GM12873 (cell line): ENCODE results near the gene SPATS2.

Experiments used
- TF ChIP-seq, protein P1 (sequence below): IDR thresholded peaks from 2 replicates; pipeline ENCODE4 v1.5.1; 2012; ENCODE audit warnings: low read depth, mild to moderate bottlenecking, moderate library complexity, low read length, control low read depth; ENCODE audit not compliant: insufficient read depth; ENCODE audit errors: missing control alignments

SPATS2 gene

DNA sequence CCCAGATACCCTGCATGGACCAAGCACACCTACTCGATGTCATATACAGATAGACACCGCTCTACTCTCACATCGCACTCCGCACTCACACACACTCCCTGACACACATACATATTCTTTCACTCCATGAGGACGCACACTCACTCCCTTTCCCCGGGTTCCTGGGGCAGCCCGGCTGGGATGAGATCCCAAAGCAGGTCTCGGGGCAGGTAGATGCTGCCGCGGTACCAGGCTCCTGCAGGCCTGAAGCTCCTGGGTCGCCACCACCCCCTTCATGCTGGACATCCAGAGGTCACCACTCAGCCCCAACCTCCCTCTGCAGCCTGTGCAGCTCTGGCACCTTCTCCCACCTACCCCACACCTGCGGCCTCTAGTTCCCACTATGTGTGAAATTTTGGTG, 32.6 kb upstream of the SPATS2 start:
- TF ChIP-seq, protein P1, sequence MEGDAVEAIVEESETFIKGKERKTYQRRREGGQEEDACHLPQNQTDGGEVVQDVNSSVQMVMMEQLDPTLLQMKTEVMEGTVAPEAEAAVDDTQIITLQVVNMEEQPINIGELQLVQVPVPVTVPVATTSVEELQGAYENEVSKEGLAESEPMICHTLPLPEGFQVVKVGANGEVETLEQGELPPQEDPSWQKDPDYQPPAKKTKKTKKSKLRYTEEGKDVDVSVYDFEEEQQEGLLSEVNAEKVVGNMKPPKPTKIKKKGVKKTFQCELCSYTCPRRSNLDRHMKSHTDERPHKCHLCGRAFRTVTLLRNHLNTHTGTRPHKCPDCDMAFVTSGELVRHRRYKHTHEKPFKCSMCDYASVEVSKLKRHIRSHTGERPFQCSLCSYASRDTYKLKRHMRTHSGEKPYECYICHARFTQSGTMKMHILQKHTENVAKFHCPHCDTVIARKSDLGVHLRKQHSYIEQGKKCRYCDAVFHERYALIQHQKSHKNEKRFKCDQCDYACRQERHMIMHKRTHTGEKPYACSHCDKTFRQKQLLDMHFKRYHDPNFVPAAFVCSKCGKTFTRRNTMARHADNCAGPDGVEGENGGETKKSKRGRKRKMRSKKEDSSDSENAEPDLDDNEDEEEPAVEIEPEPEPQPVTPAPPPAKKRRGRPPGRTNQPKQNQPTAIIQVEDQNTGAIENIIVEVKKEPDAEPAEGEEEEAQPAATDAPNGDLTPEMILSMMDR: no peak

DNA sequence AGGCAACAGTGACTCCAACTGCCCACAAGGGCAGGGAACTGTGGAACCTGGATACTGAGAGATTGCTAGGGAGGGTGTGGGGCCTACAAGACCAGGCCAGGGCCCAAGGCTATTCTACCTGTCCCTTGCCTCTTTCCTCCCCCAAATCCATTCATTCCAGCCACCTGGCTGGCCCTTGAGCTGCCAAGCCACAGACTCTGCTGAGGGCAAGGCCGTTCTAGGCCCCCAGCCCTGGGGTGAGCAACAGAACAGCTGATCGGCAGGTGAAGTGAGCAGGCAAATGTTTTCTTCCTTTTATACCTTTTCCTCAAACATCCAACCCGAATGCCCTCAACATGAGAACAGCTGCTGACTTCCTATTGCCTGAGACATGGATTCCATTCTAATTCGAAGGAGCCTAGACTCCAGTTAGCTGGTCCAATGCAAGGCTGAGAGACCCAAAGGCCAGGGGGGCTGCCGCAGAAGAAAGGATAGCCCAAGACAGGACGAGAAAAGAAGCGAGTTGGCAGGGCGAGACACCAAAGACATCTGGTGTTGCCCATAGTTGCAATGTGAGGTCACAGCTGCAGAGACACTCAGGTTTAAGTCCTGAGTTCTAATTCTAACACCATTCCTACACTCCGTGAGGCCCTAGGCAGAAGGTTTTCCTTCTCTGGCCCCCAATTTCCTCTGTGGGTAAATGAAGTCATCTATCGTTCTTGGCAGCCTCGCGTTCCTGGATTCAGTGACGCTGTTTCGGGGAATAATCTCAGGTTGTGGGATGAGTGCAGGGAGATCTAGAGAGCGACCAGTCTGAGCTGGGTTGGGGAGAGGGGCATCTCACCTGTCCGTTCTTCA, 31.9 kb upstream of the SPATS2 start:
- TF ChIP-seq, protein P1: no peak

DNA sequence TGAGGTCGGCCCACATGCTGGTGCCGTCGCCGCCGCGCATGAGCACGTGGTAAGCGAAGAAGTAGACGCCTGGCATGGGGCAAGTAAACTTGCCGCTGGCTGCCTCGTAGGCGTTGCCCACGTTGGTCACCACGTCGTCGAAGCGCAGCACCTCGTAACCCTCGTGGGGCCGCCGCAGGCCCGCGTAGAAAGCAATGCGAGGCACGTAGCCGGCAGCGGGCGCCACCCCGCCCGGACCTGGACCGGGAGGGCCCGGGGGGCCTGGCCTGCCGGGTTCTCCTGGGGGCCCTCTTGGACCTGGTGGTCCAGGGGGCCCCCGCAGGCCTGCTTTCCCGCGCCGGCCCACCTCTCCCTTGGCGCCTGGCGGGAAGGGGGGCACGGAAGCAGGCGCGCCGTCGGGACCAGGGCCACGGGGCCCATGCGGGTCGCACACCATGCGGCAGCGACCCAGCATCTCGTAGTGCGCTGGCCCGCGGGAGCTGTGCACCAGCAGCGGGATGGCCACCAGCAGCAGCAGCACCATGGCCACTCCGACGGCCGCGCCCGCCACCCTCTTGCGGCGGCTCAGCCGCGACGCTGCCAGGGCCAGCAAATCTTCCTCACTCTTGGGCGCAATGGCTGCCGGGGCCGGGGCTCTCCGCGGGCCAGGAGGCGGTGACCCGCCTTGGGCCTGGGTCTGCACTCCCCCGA, 31.2 kb upstream of the SPATS2 start:
- TF ChIP-seq, protein P1: no peak

DNA sequence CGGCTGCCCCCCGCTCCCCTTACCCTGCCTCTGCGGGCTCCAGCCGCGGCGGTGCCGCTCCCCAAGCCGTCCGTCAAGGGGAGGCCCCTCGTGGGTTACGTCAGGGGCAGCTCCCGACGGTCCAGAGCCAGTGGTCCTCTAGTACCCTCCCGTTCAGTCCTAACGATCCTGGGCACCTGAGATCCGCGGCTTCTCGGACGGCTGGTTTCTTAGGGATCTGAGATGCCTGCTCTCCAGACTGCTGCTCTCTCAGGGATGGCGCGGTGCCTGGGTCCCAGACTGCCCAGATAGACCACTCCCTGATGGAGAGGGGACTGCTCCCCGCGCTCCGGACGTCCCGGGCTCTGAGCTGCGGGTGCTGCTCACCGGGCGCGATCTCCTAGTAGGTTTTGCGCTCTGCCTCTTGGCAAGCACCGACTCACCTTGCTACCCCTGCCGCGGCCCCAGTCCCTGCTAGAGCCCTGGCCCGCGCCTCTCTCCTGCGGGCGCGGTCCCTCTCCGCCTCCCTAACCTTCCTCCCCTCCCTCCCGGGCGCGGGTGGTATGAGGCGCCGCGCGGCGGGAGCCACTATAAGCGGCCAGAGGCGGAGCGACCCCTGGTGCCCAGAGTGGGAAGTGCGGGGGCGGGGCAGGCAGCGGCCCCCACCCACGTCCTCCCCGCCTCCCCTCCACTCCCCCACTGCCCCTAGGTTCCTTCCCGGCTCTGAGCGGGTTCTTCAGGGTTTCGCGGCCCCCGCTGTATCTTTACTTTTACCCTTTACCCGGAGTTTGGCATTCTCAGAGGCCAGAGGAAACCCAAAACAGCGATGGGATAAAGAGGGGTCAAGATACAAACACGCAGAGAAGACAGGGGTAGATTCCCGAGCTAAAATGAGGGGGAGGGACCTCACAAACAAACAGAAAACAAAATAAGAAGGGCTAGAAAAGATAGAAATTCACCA, 30.3 kb upstream of the SPATS2 start, which contains the start of gene C1QL4:
C1QL4 (minus strand) TSS at position 544 of the 940 bp plus-strand sequence. CDS start 711 bp downstream, outside the sequence.
- TF ChIP-seq, protein P1: peak; percentile 79

DNA sequence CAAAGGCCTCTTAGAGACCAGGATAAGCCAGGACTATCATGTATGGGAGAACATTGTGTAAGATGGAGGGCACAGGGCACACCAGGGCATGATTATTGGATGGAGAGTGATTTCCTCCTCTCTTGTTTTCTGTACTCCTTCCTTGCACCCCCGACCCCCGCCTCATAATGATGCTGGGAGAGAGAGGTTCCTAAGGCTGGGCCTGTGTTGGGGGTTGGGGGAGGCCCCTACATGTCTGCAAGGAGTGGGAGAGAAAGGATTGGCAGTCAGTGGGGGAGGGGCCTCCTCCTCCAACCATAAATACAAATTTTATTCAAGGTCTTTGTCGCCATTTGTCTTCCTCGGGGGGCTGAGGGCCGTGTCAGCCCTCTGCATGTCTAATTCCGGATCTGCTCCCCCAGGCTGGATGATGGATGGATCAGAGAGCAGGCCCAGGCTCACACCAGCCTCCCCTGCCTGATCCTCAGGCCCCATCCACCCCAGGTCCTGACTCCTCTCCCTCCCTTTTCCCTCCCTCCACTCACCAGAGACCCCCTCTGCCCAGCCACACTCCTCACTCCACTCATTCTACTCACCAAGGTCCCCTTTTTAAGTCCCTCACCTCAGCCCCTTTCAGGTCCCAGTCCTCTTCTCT, 28.3 kb upstream of the SPATS2 start:
- TF ChIP-seq, protein P1: no peak

DNA sequence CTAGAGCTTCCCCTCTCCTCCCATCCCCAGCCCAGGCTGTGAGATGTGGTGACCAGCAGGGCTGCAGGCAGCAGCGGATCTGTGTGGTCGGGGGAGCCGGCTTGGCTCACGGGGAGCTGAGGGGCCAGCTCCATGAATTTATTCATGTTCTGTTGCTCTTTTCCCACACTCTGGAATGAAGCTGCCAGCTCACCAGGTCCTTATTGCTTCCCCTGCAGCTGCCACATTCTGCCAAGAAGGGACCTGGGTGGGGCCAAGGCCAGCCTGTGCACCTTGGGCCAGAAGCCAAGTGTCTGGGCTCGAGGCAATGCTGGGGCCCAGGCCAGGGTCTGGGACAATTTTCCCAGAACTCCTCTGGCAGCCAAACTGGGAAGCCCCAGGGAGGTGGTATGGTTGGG, 27.8 kb upstream of the SPATS2 start:
- TF ChIP-seq, protein P1: no peak
